Measurements from ENCODE around the gene USP36. TPM values are rescaled to one million over a fixed set of nuclear protein-coding genes. Genes with fewer than 3 reads are reported as not detected.

The USP36 gene
- total RNA-seq, 4 donors from 2014 or later = 28.5 to 96.5 (median 63.5) TPM

DNA sequence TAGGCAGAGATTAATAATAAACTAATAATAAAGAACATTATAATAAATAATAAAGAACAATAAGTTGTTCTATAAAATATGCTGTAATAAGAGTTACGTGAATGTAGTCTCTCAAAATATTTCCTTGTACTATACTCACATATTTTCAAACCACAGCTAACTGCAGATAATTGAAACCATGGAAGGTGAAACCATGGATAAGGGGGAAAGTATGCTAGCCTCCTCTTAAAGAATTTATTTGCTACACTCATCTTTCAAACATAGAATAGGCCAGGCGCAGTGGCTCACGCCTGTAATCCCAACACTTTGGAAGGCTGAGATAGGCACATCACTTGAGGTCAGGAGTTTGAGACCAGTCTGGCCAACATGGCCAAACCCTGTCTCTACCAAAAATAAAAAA lies 77.1 kb downstream of the USP36 start:
- no peak overlapping the region for H3K27ac ChIP-seq
- H3K27me3 ChIP-seq = no peaks in the 10 kb centered on the region
- in situ Hi-C loops (cut with MboI; ENCODE audit: low pct_ligation_motif_present in 1 of 4, low pct_unique_long_range_greater_than_20kb in 1 of 4, low sequenced_read_pairs in 3 of 4) = no loop called here
- no peak for DNase-seq
- peaks cover 0 to 60% (median 10%) of the 10 kb centered on the region in 4 donors for H3K4me1 ChIP-seq
- 95 to 100% methylated on average over 3 of the region's 3 CpGs for WGBS, 2 donors (ENCODE audit: low coverage in 1 of 2)
- no peaks in the 10 kb centered on the region for H3K36me3 ChIP-seq
- H3K4me3 ChIP-seq = no peak overlapping the region
- H3K9me3 ChIP-seq = no peaks in the 10 kb centered on the region
- intact Hi-C loops (cut with DNase I; ENCODE audit: low total_unique reads) = no loop called here
- TF ChIP-seq, protein P1, sequence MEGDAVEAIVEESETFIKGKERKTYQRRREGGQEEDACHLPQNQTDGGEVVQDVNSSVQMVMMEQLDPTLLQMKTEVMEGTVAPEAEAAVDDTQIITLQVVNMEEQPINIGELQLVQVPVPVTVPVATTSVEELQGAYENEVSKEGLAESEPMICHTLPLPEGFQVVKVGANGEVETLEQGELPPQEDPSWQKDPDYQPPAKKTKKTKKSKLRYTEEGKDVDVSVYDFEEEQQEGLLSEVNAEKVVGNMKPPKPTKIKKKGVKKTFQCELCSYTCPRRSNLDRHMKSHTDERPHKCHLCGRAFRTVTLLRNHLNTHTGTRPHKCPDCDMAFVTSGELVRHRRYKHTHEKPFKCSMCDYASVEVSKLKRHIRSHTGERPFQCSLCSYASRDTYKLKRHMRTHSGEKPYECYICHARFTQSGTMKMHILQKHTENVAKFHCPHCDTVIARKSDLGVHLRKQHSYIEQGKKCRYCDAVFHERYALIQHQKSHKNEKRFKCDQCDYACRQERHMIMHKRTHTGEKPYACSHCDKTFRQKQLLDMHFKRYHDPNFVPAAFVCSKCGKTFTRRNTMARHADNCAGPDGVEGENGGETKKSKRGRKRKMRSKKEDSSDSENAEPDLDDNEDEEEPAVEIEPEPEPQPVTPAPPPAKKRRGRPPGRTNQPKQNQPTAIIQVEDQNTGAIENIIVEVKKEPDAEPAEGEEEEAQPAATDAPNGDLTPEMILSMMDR (IDR thresholded peaks at IDR 0.05) = no peak
- TF ChIP-seq POLR2AphosphoS5 (IDR thresholded peaks at IDR 0.05) (no peak), POLR2A (IDR thresholded peaks at IDR 0.05) (no peak), EP300 (IDR thresholded peaks at IDR 0.05; ENCODE audit: low read depth) (no peak)

DNA sequence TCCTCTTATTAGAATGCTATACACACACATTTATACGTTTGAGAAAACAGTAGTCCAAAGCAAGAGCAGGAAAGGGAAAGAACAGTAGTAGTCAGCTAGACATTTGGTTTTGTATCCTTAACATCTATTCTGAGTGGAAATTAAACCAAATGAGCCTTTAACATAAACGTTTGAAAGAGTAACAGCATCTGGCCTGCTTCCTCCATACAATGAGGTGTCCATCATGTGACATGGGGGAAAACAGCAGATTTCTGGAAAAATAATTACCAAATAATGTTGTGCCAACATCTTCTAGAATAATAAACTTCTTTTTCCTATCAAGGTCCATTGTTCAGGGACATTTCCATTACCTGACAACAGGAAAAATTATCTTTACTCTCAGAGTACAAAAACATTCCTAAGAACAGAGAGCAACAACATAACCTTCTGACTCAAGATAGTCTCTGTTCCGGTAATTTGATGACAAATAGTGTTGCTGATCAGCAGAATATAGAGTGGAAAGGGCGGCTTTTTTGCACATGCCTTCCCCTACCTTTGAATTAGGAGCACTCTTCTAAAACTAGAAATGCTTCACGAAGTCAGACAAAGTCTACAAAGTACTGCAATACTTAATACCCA lies 78.7 kb downstream of the USP36 start:
- intact Hi-C loops (cut with DNase I; ENCODE audit: low total_unique reads) = no loop called here
- Histone ChIP-seq H3K4me1 (peaks cover 3 to 65% (median 13%) of the 10 kb centered on the region in 4 donors), H3K36me3 (no peaks in the 10 kb centered on the region), H3K9me3 (no peaks in the 10 kb centered on the region), H3K27ac (peak overlapping the region in 1 of 4 donors; percentile 9), H3K4me3 (no peak overlapping the region), H3K27me3 (no peaks in the 10 kb centered on the region)
- in situ Hi-C loops (cut with MboI; ENCODE audit: low pct_ligation_motif_present in 1 of 4, low pct_unique_long_range_greater_than_20kb in 1 of 4, low sequenced_read_pairs in 3 of 4) = no loop called here
- 50 to 60% methylated on average over 4 to 5 of the region's 5 CpGs for WGBS, 2 donors (ENCODE audit: low coverage in 1 of 2)
- TF ChIP-seq, protein P1 (IDR thresholded peaks at IDR 0.05) = no peak
- no peak for DNase-seq

DNA sequence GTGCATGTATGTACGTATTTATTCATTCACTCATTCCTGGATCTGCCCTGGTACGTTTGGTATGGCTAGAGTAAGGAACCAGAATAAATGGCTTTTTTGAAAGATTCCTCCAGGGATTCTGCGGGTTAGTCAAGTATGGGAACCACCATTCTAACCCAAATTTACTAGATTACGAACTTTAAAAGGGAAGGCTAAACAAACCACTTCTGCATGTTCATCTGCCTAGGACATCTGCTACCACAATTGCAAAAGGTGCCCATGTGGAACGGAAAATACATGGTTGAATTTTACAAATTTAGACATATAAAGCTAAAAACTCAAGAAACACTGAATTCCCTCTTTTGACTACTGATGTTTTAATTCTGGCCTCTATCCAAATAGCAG lies 80.7 kb downstream of the USP36 start:
- no peaks in the 10 kb centered on the region for H3K9me3 ChIP-seq
- no peaks in the 10 kb centered on the region for H3K36me3 ChIP-seq
- in situ Hi-C loops (cut with MboI; ENCODE audit: low pct_ligation_motif_present in 1 of 4, low pct_unique_long_range_greater_than_20kb in 1 of 4, low sequenced_read_pairs in 3 of 4) (no loop called here), intact Hi-C loops (cut with DNase I; ENCODE audit: low total_unique reads) (no loop called here)
- no peaks in the 10 kb centered on the region for H3K27me3 ChIP-seq
- DNase-seq = no peak
- TF ChIP-seq POLR2AphosphoS5 (IDR thresholded peaks at IDR 0.05) (no peak), EP300 (IDR thresholded peaks at IDR 0.05; ENCODE audit: low read depth) (no peak), POLR2A (IDR thresholded peaks at IDR 0.05) (no peak)
- TF ChIP-seq, protein P1 (IDR thresholded peaks at IDR 0.05) = no peak
- 65 to 83% methylated on average over 1 to 5 of the region's 5 CpGs for WGBS, 2 donors (ENCODE audit: low coverage in 1 of 2)
- H3K27ac ChIP-seq = peak overlapping the region; percentile 57 to 74 (median 69)
- H3K4me1 ChIP-seq = peaks cover 3 to 50% (median 11%) of the 10 kb centered on the region in 4 donors
- no peak overlapping the region for H3K4me3 ChIP-seq

DNA sequence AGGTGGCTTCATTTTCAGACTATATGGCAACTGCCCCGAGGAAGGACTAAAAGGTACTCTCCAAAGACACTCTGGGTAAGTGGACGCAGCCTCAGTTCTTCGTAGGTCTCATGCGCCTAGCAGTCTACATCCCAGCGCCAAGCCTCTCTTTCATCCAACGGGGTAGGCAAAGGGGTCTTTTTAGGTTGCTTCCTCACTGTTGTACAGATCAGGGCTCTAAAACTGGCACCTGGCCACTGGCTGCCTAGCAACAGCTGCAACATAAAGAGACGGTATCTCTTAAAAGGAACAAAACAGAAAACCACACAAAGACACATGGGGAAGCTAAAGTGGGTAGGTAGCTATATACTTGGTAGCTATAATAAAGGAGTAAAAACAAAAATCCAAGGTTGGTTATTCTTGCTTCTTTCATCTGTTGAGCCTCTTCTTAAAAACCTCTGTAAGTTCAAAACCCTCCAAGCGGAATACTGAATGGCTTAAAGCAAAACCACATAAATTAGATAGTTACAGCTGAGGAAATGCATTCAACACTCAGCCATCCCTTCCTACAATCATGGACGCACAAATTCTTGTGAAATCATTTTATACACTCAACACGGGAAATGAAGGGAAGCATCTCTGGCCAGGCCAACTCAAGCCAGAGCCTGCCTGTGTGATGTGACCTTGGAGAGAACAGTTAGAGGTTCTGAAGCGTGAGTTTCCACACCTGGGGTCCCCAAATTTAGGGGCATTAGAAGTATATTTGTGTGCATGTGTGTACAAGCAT lies 81.2 kb downstream of the USP36 start:
- TF ChIP-seq, protein P1 (IDR thresholded peaks at IDR 0.05) = no peak
- TF ChIP-seq EP300 (IDR thresholded peaks at IDR 0.05; ENCODE audit: low read depth) (no peak), POLR2AphosphoS5 (IDR thresholded peaks at IDR 0.05) (no peak), POLR2A (IDR thresholded peaks at IDR 0.05) (no peak)
- Histone ChIP-seq H3K27ac (peak overlapping the region; percentile 57 to 74 (median 69)), H3K27me3 (no peaks in the 10 kb centered on the region), H3K9me3 (no peaks in the 10 kb centered on the region), H3K36me3 (no peaks in the 10 kb centered on the region), H3K4me1 (peaks cover 3 to 44% (median 9%) of the 10 kb centered on the region in 4 donors), H3K4me3 (no peak overlapping the region)
- 21 to 52% methylated on average over 3 to 11 of the region's 11 CpGs for WGBS, 2 donors (ENCODE audit: low coverage in 1 of 2)
- in situ Hi-C loops (cut with MboI; ENCODE audit: low pct_ligation_motif_present in 1 of 4, low pct_unique_long_range_greater_than_20kb in 1 of 4, low sequenced_read_pairs in 3 of 4) (no loop called here), intact Hi-C loops (cut with DNase I; ENCODE audit: low total_unique reads) (no loop called here)
- DNase-seq = peak; percentile 82
